Brain microvascular endothelial cell (primary cell): ENCODE measurements around the gene AQP6.

Experiments used
- DNase-seq: peaks from one replicate; pipeline ENCODE4 v3.0.0-alpha.2; 2020
- H3K27ac ChIP-seq: fragments of 250-450 bp; sonication (Bioruptor Pico); 2 replicates; pipeline ENCODE4 v1.5.1; 2020; ENCODE audit warnings: mild to moderate bottlenecking, moderate library complexity
- H3K27me3 ChIP-seq: fragments of 250-450 bp; sonication (Bioruptor Pico); replicated peaks from 2 replicates; pipeline ENCODE4 v1.5.1; 2020; ENCODE audit warnings: mild to moderate bottlenecking
- H3K36me3 ChIP-seq: fragments of 250-450 bp; sonication (Bioruptor Pico); replicated peaks from 2 replicates; pipeline ENCODE4 v1.5.1; 2020; ENCODE audit warnings: mild to moderate bottlenecking
- H3K4me3 ChIP-seq: 2 replicates; pipeline ENCODE4 v1.5.1; 2011; ENCODE audit warnings: low read depth, mild to moderate bottlenecking, control low read depth, low read length, moderate library complexity
- in situ Hi-C: cut with HindIII; loops from 2 replicates; pipeline ENCODE4 v1.10.0; 2017; ENCODE audit warnings: low sequenced_read_pairs, low pct_ligation_motif_present
- TF ChIP-seq, protein P1 (sequence below): IDR thresholded peaks from 2 replicates; pipeline ENCODE4 v1.5.1; 2011; ENCODE audit warnings: low read depth, mild to moderate bottlenecking, moderate library complexity, low read length, control low read depth, inconsistent platforms; ENCODE audit errors: missing control alignments

AQP6 gene

DNA sequence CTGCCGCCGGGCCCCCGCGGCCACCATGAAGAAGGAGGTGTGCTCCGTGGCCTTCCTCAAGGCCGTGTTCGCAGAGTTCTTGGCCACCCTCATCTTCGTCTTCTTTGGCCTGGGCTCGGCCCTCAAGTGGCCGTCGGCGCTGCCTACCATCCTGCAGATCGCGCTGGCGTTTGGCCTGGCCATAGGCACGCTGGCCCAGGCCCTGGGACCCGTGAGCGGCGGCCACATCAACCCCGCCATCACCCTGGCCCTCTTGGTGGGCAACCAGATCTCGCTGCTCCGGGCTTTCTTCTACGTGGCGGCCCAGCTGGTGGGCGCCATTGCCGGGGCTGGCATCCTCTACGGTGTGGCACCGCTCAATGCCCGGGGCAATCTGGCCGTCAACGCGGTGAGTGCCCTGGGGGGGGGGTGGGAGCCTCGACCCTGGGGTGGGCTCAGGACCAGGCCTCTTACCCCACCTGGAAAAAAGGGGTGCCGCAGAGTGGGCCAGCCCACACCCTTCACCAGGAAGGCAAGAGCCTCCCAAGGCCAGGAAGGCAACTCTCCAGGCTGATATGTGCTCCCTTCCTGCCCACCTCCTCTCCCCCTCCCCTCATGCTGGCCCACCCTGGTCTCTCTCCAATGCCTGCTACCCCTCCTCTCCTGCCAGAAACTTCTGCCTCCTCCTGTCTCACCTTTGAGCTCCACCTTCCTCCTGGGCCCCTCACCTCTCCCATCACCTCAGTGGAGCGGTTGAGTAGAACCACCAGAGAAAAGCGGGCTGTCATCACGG, 10.6 kb upstream of the AQP6 start:
- no peak for DNase-seq
- H3K27ac ChIP-seq, result no peak overlapping the region
- TF ChIP-seq, protein P1, sequence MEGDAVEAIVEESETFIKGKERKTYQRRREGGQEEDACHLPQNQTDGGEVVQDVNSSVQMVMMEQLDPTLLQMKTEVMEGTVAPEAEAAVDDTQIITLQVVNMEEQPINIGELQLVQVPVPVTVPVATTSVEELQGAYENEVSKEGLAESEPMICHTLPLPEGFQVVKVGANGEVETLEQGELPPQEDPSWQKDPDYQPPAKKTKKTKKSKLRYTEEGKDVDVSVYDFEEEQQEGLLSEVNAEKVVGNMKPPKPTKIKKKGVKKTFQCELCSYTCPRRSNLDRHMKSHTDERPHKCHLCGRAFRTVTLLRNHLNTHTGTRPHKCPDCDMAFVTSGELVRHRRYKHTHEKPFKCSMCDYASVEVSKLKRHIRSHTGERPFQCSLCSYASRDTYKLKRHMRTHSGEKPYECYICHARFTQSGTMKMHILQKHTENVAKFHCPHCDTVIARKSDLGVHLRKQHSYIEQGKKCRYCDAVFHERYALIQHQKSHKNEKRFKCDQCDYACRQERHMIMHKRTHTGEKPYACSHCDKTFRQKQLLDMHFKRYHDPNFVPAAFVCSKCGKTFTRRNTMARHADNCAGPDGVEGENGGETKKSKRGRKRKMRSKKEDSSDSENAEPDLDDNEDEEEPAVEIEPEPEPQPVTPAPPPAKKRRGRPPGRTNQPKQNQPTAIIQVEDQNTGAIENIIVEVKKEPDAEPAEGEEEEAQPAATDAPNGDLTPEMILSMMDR, result no peak
- H3K36me3 ChIP-seq, result no peaks in the 10 kb centered on the region
- peaks cover 43% of the 10 kb centered on the region for H3K27me3 ChIP-seq
- H3K4me3 ChIP-seq, result no peak overlapping the region
- in situ Hi-C loops, result loop anchor here (25.0 kb wide), 1 partner anchor 225 kb away; no protein-coding TSS in a partner anchor

DNA sequence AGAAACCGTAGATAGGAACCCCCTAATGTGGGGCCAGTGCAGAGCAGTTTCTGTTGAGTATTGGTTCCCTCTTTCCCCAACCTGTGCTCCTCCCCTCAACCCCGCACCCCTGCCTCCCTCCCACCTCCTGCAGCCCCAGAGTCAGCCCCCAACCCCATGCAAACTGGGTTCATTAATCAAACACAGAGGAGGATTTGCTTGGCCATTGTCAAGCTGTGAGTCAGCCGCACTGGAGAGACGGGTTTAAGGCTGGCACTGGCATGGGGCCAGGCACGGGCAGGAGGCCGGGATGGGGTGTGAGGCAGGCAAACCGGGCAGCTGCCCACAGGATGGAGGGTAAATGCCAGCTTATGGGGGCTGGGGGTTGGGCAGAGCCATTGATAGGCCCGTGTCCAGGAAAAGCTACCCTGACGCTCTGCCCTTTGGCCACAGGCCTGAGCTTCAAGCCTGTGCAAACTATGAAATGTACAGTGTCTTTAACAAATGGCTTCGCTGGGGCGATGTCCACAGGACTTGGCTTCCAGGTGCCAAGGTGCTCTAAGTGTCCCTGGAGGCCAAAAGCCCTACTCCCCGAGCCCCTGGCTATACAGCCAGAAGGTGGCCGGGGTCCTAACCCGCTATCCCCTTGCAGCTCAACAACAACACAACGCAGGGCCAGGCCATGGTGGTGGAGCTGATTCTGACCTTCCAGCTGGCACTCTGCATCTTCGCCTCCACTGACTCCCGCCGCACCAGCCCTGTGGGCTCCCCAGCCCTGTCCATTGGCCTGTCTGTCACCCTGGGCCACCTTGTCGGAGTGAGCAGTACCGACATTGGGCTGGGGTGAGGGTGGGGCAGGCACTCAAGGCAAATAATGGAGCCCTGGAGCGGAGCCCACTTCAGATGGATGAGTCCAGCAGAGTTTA, 9.6 kb upstream of the AQP6 start:
- no peak for DNase-seq
- peaks cover 40% of the 10 kb centered on the region for H3K27me3 ChIP-seq
- in situ Hi-C loops, result loop anchor here (25.0 kb wide), 1 partner anchor 224 kb away; no protein-coding TSS in a partner anchor

GRCh38 chr12:49963976-49964815, 8.6 kb upstream of the AQP6 start:
- no peak overlapping the region for H3K27ac ChIP-seq
- no peak overlapping the region for H3K4me3 ChIP-seq
- no peak for DNase-seq
- H3K36me3 ChIP-seq, result no peaks in the 10 kb centered on the region
- H3K27me3 ChIP-seq, result peaks cover 39% of the 10 kb centered on the region
- TF ChIP-seq, protein P1, result no peak
- in situ Hi-C loops, result loop anchor here (25.0 kb wide), 1 partner anchor 223 kb away; no protein-coding TSS in a partner anchor

More for the DNA sequence above, 9.6 kb upstream of the AQP6 start:
- H3K36me3 ChIP-seq, result no peaks in the 10 kb centered on the region
- TF ChIP-seq, protein P1, result no peak
- no peak overlapping the region for H3K4me3 ChIP-seq
- H3K27ac ChIP-seq, result no peak overlapping the region

GRCh38 chr12:49964849-49965624, 7.7 kb upstream of the AQP6 start:
- DNase-seq, result no peak
- in situ Hi-C loops, result loop anchor here (5.0 to 25.0 kb wide), 2 partner anchors 102 to 222 kb away; no protein-coding TSS in a partner anchor
- TF ChIP-seq, protein P1, result no peak
- Histone ChIP-seq H3K4me3 (no peak overlapping the region), H3K36me3 (no peaks in the 10 kb centered on the region), H3K27ac (no peak overlapping the region), H3K27me3 (peaks cover 42% of the 10 kb centered on the region)
